ENCODE measurements around the gene HPS1.

GRCh38 chr10:98445200-98445812, 1.4 kb downstream of the HPS1 start:
- TF ChIP-seq YY1 (tag by site-specific recombination; IDR thresholded peaks at IDR 0.05) (no peak), KLF1 (tag by site-specific recombination; IDR thresholded peaks at IDR 0.05) (no peak), ZFP37 (tag by site-specific recombination; IDR thresholded peaks at IDR 0.05) (no peak), CTCF (tag by site-specific recombination; IDR thresholded peaks at IDR 0.05) (no peak), ZNF510 (tag by site-specific recombination; IDR thresholded peaks at IDR 0.05; ENCODE audit: insufficient replicate concordance) (no peak), ZNF148 (tag by site-specific recombination; IDR thresholded peaks at IDR 0.05; ENCODE audit: borderline replicate concordance) (no peak)

All from HEK293 (cell line).